HTERT RPE-1 (cell line): ENCODE measurements around the gene TMEM140.
"Not testable (repeated sequence)": the region's sequence is repeated elsewhere in the genome, so short reads cannot be mapped to it uniquely, and the experiment has no call there.

Source experiments
- in situ Hi-C: fragments of 300-500 bp; cut with MboI; formaldehyde crosslinking; loops from 4 replicates; pipeline ENCODE4 v1.14.3; 2020; ENCODE audit warnings: low sequenced_read_pairs

TMEM140 gene

DNA sequence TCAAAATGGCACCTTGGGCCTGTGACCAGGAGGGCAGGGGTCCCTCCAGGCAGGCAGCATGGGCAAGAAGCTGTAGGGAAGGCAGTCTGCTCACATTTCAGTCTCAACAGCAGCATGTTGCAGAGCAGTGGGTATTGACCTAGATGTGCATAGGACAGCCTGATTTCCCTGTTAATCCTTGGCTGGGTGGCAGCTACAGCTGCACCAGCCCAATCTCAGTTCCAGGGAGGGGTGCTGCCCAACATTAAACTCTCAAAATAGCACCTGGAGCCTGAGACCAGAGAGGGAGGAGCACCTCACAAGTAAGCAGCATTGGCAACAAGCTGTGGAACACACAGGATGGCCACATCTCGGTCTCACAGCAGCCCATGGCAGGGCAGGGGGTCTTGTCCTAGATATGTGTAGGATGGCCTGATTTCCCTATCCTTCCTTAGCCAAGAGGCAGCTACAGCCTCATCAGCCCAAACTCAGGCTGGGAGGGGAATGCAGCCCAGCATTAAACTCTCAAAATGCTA is 10.3 kb downstream of the TMEM140 start:
- in situ Hi-C loops: no loop called here

DNA sequence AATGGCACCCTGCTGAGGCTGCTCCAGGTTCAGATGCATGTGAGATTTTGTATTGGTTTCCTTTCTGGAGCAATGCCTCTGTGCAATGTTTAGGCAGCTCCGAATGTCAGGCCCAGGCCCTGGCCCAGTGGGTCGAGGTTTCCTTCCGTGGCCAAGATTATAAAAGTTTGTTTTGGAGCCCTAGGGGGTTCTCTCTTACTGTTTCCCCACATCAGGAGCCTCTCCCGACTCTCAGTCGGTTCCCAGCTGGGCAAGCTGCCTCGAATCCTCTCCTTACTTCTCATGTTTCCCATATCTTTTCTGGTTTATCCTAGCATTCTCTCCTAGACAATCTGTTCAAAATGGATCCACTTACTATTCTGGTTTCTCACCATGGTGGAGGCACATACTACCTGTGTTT is 11.0 kb downstream of the TMEM140 start:
- in situ Hi-C loops: no loop called here

DNA sequence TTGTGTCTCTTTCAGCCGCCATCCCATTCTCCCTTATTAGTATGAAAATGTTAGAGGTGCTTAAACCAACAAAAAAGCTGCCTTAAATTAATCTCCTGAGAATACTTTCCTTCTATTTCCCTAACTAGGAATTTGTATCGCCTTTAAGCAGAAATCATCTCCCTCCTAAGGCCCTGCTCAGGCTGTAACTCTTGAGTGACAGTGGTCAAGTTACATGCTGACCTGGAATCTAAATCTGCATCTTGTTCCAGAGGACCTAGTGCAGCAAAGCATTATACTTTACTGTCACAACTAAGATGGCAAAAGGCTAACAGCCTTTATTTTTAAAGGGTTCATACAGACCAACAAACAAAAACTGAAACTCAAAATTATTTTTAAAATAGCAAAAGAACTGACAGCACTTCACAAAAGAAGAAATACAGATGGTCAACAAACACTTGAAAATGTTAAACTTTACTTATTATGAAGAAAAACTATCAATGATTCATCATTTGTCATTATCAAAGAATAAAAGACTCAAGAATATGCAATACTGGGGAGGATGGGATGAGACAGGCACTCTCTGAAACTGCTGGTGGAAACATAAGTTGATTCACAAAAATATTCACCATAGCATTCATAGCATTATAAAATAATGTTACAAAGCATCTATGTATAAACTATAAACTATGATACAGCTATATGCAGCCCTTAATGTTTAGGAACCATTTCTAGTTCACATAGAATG is 11.7 kb downstream of the TMEM140 start:
- in situ Hi-C loops: no loop called here

DNA sequence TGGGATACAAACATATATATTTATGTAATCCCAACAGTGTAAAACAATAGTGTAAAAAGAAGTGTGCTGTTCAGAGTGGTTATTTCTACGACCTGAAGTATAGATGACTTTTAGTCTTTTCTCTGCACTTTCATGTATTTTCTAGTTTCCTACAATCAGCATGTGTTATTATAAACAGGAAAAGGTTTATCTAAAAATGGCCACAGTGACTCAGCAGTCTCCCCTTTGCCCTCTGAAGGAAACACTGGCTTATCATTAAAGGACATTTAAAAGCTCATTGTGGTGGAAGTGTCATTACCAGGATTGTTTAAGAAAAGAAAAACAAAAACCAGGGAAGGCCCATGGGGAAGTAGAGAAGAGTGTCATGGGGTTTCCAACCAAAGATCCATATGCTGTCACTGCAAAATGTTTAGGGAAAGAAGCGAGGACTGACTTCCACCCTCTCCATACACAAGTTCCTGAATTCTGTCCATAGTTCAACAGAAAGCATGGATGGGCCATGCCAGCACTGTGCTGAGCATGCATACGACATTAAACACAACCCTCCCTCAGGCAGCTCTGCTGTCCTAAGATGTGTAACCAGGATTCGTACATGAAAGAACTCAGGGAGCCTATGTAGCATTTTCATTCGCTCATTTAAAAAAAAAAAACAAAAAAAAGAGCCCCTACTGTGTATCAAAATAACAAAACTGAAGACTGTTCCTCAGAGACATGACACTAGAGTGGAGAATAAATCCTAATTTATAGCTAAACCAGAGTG is 12.4 kb downstream of the TMEM140 start:
- in situ Hi-C loops: no loop called here

DNA sequence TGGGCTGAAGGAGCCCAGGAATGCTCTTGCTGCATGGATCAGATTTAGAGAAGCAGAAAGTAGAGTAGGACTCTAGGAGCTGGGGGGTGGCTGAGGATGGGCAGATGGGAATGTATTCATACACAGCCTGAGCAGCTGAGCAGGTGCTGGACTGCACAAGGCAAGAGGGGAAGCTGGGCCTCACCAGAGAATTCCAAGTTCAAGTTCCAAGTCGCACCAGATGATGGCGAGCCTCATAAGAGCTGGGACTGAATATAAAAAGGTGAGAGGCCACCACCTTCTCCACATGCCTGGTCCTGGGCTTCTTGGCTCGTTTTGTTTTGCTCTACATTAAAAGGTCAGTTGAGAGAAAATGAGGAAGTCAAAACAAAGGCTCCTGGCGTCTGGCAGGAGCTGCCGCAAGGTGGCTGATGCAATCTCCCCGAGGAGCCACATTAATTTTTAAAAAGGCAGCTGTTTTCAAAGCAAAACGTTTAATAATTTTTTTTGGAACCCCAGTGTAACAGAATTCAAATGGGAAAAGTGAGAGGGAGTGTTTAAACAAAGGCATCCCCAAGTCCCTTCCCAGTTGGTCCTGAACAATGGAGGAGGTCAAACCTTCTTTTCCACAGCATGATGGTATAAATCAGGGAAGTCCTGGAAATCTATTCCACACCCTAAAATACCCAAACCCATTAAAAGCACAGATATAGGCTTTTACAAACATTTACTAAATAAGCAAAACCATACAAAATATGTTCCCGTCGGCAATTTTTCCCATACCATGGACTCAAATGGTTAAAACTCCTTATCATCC is 13.2 kb downstream of the TMEM140 start:
- in situ Hi-C loops: no loop called here

DNA sequence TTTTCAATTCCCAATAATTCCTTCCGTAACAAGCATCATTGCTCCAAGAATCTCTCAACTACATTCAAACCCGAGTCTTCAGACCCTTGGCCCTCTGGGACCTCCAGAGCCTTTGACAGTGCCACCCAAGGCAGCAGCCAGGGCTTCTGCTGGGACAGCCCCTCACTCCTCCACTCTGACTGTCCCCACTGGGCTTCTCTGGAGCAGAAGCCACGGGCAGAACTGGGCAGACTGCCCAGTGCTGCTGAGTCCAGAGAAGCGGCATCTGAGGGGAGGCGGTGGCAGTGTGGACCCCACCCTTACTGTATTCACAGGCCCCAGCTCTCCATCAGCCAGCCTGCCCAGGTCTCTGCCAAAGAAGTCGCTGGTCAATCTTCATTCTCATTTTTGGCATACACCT is 13.8 kb downstream of the TMEM140 start:
- in situ Hi-C loops: no loop called here

DNA sequence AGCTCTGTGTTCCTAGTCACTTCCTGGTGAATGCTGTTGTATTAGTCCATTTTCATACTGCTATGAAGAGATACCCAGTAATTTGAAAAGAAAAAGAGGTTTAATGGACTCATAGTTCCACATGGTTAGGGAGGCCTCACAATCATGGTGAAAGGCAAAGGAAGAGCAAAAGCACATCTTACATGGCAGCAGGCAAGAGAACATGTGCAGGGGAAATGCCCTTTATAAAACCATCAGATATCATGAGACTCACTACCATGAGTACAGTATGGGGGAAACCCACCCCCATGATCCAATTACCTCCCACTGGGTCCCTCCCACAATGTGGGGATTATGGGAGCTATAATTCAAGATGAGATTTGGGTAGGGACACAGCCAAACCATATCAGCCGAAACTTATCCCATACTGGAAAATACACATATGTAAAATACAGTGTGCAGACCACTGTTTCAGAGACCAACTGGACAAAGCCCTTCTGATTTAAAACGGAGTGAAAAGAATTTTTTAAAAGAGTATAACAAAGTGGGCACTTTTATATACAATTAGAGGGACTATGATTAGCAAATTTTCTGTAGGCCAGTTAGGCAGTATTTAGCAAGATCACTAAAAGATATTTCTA is 14.6 kb downstream of the TMEM140 start:
- in situ Hi-C loops: no loop called here

DNA sequence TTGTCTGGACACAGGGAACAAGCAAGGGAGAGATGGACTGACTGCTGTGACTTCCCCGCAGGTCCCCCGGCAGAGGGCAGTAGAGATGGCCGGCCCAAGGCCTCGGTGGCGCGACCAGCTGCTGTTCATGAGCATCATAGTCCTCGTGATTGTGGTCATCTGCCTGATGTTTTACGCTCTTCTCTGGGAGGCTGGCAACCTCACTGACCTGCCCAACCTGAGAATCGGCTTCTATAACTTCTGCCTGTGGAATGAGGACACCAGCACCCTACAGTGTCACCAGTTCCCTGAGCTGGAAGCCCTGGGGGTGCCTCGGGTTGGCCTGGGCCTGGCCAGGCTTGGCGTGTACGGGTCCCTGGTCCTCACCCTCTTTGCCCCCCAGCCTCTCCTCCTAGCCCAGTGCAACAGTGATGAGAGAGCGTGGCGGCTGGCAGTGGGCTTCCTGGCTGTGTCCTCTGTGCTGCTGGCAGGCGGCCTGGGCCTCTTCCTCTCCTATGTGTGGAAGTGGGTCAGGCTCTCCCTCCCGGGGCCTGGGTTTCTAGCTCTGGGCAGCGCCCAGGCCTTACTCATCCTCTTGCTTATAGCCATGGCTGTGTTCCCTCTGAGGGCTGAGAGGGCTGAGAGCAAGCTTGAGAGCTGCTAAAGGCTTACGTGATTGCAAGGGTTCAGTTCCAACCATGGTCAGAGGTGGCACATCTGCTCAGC is 16.6 kb downstream of the TMEM140 start:
- in situ Hi-C loops: no loop called here

DNA sequence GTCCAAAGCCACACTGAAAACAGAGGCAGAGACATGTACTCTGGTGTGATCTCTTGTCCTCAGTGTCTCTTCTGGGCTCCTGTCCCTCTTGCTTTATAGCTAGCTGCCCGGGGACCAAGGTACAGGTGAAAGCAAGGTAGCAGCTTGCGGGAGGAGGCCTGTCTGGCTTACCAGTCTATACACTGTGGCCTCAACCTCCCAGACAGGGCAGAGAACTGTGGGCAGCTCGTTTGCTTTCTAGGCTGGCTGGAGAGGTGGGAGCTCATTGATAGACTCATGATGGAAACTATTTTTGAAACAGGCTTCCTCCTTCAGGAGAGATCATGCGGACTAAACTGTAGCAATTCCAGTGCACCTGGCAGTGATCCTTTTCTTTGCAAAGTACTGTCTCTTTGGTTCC is 18.0 kb downstream of the TMEM140 start:
- in situ Hi-C loops: no loop called here

DNA sequence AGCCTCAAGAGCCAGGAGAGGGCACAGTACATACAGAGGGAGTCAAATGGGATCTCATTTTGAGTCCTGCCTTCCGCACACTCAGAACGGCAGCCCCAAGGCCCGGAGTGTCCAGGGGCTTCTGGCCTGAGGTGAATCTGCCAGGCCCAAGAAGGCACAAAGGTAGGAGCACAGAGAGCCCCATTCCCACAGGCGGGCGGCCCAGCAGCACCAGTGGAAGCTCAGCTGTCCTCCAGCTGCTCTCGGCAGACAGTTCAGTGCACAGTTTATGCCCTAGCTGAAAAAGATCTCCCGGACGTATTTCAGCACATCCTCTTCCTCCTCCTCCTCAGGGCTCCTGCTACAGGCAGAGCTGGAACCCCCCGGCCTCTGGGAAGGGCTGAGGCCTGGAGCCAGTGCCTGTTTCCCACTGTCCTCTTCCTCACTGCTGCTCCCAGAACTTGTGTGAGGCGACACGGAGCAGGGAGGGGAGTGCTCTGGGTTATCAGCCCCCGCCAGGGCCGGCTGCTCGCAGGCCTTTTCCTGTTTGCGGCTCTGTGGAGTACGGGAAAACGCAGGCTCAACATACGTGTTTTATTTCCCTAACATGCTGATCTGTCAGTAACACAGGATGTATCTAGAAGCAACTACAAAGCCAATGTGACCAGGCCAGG is 18.6 kb downstream of the TMEM140 start:
- in situ Hi-C loops: no loop called here

DNA sequence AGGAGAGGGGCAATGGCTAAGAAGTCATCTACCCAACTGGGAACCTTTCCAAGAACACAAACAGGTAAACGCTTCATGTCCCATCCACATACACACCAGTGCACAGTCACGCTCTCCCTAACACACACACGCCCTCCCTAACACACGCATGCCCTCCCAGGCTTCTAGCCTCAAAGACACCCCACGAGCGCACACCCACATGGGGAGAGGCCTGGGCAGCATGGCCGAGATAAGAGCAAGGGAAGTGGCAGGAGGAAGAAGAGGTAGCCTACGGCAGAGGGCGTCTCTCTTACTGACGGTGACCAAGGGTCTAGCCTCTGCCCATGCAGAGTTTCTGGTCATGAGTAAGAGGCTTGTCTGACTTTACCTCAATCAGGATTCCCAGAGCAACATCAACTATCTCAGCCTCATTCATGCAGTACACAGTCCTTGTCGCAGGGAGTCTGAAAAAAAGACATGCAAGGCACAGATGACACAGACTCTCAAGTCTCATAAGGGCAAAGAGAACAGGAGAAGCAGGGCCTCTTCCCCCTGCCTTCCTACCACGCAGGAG is 19.6 kb downstream of the TMEM140 start:
- in situ Hi-C loops: no loop called here

DNA sequence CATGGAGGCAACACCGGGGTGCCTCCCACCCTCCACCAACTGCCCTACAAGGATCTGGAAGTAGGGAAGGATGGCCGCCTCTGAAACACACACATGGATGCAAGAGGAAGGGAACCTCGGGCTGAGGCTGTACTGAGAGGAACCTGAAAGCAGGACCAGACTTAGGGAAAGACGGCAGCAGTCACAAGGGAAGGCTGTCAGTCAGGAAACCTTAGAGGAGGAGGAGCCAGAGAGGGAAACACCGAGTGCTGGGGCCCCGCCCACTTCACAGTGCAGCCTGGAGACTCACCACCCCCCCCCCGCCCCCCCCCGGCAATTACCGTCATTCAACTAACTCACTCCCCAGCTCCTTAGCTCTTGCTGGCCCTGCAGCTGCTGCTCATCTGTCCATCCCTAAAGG is 20.1 kb downstream of the TMEM140 start:
- in situ Hi-C loops: no loop called here

DNA sequence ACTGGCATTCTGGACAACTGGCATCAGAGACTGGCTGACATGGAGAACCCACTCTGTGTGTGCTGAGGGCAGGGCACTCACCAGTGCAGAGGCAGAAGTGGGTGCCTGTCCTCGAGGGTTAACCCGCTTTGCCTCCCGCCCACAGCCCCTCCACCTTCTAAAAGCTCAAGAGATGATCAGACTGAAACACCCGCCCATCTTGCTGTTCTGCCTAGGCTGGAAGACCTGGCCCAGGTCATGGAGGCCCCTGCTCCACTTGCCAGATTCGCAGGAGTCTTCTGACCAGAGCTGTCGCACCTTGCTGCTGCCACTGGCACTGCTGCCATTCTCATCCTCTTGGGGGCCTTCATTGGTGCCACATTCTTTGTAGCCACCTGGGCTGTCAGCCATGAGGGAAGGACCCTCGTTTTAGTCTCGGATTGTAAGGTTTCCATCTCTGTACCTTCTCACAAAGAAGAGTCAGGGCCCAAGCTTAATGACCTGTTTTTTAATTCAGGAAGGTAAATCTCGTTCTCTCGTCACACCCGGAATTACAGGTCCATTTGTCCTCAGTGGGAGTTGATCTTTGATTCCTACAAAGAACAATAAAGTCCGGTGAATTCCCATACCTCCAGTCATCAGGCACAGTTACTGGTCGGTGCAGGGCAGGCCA is 20.7 kb downstream of the TMEM140 start:
- in situ Hi-C loops: no loop called here

DNA sequence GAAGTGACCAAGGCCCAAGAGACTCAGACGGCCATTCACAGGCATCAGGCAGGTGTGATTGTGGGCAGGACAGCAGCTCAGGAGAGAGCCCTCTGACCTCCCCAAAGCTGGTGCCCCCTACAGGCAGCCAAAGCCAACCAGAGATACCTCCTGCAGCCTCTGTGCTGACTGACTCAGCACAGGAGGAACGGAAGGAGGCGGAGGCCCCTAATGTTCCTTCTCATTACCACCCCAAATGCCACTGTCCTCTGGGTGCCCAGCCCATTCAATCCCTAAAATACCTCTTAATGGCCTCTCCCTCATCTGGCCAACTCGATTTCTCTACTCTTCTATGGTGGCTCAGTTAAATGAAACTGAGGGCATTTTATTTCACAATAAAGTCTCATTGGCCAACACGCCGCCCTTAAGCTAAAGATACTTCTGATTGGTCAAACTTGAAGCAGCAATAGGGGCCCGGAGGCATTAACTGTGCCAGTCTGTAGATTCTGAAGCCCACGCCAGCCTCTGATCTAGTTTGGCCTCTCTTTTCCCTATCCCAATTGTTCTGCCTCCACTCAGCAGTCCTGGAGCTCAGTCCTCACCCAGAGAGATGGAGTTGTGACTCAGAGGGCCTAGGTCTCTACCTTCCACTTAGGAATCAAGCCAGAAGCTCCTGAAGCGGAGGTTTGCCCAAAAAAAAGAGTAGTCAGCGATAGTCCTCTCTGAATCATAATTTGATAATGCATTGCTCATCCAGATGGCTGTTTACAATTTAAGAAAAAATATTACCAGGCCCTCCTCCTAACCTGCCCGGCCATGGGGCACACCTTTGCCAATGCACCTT is 21.5 kb downstream of the TMEM140 start:
- in situ Hi-C loops: no loop called here

DNA sequence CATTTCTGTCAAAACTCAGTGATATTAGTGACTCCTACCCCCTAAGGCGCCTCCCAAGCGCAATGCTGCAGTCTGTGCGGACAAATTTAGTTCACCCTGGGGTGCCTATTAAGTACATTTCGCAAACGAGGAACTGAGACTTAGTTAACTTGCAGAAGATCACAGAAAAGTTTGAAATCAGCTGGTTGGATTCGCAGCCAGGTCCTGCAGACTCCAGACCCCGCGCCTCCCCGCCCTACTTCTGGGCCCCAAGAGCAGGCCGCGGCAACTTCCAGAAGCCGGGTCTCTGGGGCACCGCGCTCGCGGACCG is 22.0 kb downstream of the TMEM140 start:
- in situ Hi-C loops: no loop called here

DNA sequence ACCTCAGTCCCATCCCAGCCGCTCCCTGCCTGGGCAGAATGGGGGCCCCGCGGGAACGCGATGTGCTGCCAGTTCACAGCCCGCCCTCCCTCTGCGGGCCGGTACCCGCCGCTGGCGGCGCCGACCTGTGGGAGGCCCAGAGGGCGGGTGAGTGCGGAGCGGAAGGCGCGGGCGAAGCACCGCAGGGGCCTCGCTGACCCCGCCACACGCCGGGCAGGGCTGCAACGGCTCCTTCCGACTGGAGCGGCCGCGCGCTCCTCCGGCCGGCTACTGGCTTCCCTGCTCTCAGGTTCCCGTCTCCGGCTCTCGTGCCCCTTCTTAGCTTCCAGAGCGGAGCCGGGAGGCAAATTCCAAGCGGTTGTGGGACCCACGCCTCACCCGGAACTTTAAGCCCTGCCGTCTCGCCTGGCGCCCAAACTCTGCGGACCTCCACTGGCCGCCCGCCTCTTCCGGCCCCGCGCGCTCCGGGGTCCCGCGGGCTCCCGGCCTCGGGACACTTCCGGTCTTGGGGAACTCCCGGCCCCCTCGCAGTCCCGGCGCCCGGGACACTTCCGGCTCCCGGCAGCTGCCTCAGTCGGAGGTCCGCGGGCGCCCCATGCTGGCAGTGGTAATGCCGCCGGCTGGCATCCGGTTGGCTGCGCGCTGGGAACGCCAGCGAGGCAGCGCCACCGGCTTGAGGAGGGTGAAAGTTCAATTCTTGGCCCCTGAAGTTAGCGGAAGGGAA is 22.6 kb downstream of the TMEM140 start, which contains the start of gene CYREN:
TSS of gene CYREN (minus strand) at position 434 of the 724 bp plus-strand sequence. CDS start 1,785 bp downstream, outside the sequence.
- in situ Hi-C loops: no loop called here

DNA sequence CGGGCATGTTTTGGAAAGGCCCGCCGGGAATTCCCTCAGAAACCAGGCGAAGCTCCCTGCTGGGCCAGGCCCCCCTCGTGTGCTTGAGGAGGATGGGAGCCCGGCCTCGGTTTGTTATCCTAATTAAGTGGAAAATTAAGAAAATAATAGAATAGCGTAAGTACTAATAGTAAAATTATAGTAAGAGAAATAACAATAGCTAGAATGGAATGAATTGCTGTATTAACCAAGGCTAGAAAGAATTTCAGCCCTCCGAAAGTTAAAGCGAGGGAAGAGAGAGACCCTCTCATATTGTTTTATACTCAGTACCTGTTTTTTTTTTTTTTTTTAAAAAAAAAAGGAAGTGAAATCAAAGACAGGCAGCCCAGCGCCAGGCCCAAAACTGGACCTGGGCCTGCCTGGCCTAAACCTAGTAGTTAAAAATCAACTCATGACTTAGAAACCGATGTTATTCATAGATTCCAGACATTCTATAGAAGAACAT is 23.2 kb downstream of the TMEM140 start:
- in situ Hi-C loops: not testable (repeated sequence)
